GM10248 (cell line): ENCODE results near the gene MISP3.
A peak's percentile ranks its signal among the peaks of the same experiment; 100 is the strongest.
"Not testable (repeated sequence)": the region's sequence is repeated elsewhere in the genome, so short reads cannot be mapped to it uniquely, and the experiment has no call there.

ENCODE experiments used
- CTCF ChIA-PET: fragments of 300-600 bp; sonication (Branson Sonifier 250); formaldehyde crosslinking; extraction: SDS; loops from one replicate; lab custom pipeline; 2021; ENCODE audit warnings: antibody characterized with exemption; lab: Yijun Ruan, JAX
- POLR2A ChIA-PET: fragments of 350-650 bp; sonication (Branson Sonifier 250); formaldehyde crosslinking; extraction: SDS; loops from one replicate; lab custom pipeline; 2020; ENCODE audit warnings: antibody characterized with exemption; lab: Yijun Ruan, JAX
- DNase-seq: peaks from one replicate; pipeline ENCODE4 v3.0.0; 2012; ENCODE audit errors: extremely low spot score
- CTCF ChIP-seq: IDR thresholded peaks from 2 replicates; pipeline ENCODE4 v1.5.1; 2012; ENCODE audit warnings: mild to moderate bottlenecking, low read depth; ENCODE audit errors: extremely low read depth, missing control alignments, control extremely low read depth

The MISP3 gene

DNA sequence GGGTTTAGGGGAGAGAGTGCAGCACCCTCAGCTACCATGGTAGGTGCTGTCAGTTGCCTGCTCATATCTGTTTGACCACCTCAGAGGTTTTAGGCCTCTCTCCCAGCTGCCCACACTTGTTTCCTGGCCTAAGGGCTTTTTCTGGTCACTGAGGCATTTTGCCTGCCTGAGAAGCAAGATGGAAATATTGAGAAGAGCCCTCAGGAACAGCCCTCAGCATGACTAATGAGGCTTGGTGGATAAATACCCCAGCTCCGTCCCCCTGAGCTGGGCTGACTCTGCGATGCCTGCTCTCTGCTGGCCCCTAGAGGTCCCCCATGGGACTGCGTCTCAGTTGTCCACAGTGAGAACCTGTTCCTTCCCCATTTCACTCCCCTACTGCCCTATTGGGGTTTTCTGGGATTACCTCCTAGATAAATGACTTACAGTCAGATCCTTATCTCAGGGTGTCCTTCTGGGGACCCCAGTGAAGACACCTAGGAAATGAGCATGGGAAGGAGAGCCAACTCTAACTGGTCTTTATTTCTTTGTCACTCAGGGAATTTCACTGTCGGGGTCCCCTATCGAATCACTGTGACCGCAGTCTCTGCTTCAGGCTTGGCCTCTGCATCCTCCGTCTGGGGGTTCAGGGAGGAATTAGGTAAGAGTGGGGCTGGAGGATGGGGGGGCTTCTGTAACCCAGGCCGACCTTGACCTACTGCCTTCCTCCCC lies 24.0 kb upstream of the MISP3 start:
- CTCF ChIA-PET, result interaction anchor here (0.6 to 14.7 kb wide), 23 partner anchors 8 to 198 kb away, joined by 3 to 169 read pairs (median 4); partner anchors contain the start of genes BRME1, CC2D1A, DCAF15 and IL27RA
- TF ChIP-seq CTCF, result peak; percentile 74
- POLR2A ChIA-PET, result interaction anchor here (0.7 kb wide), 1 partner anchor 324 kb away, joined by 4 read pairs; no protein-coding TSS in a partner anchor
- DNase-seq, result peak; percentile 75

GRCh38 chr19:14050512-14050911 lies 22.1 kb upstream of the MISP3 start:
- ChIA-PET CTCF (interaction anchor here (5.5 to 14.7 kb wide), 3 partner anchors 6 to 171 kb away, joined by 28 to 169 read pairs (median 169); partner anchors contain the start of gene PALM3), POLR2A (no interaction called here)
- DNase-seq, result no peak
- TF ChIP-seq CTCF, result no peak

DNA sequence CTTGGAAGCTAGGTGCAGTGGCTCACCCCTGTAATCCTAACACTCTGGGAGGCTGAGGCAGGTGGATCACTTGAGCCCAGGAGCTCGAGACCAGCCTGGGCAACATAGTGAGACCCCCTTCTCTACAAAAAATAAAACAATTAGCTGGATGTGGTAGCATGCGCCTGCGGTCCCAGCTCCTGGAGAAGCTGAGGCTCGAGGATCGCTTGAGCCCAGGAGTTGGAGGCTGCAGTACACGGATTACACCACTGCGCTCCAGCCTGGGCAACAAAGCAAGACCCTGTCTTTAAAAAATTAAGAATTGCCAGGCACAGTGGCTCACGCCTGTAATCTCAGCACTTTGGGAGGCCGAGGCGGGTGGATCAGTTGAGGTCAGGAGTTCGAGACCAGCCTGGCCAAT lies 21.6 kb upstream of the MISP3 start:
- POLR2A ChIA-PET, DNase-seq: not testable (repeated sequence)
- CTCF ChIA-PET, result interaction anchor here (1.3 to 14.7 kb wide), 5 partner anchors 5 to 171 kb away, joined by 4 to 169 read pairs (median 28); partner anchors contain the start of genes MISP3 and PALM3

- ChIA-PET POLR2A (no interaction called here), CTCF (interaction anchor here (1.3 to 12.8 kb wide), 4 partner anchors 8 to 171 kb away, joined by 4 to 169 read pairs (median 16); partner anchors contain the start of gene MISP3)
- no peak for TF ChIP-seq CTCF
- no peak for DNase-seq
Measured at GRCh38 chr19:14051980-14052379, 20.6 kb upstream of the MISP3 start.

GRCh38 chr19:14052470-14052869 lies 20.1 kb upstream of the MISP3 start:
- ChIA-PET CTCF (interaction anchor here (1.3 to 12.8 kb wide), 5 partner anchors 8 to 172 kb away, joined by 3 to 169 read pairs (median 5); partner anchors contain the start of gene MISP3), POLR2A (interaction anchor here (0.6 kb wide), 1 partner anchor 21 kb away, joined by 4 read pairs; the partner anchor contains the start of gene IL27RA)
- no peak for TF ChIP-seq CTCF
- no peak for DNase-seq

DNA sequence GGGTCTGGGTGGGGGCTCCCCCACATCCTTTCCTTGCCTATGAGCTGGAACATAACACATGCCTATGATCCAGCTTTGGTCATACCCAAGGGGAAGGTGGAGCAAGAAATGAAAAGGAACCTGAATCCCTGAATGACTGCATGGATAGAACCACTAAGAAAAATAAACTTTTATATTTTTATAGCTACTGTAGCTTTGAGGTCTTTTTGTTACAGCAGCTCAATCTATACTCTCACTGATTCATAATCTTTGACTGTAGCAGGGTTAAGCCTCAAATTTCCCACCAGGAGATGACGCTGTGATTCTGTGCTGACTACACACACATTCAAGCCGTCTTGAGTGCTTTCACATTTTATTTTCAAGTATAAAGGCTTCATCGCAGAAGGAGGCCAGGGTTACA lies 19.6 kb upstream of the MISP3 start:
- POLR2A ChIA-PET, result interaction anchor here (0.6 kb wide), 1 partner anchor 21 kb away, joined by 4 read pairs; the partner anchor contains the start of gene IL27RA
- CTCF ChIA-PET, result interaction anchor here (1.3 to 12.8 kb wide), 5 partner anchors 9 to 172 kb away, joined by 3 to 169 read pairs (median 5); partner anchors contain the start of gene MISP3
- TF ChIP-seq CTCF, result no peak
- DNase-seq, result no peak
